Measurements from ENCODE around the gene IFNGR1. TPM values are rescaled to one million over a fixed set of nuclear protein-coding genes. Genes with fewer than 3 reads are reported as not detected.
A peak's percentile ranks its signal among the peaks of the same experiment; 100 is the strongest.

The IFNGR1 gene
- total RNA-seq, 3 donors from 2014 or later (not counting 1 experiment from before 2014, with no cell fraction given), result 77.5 to 128 (median 100) TPM

DNA sequence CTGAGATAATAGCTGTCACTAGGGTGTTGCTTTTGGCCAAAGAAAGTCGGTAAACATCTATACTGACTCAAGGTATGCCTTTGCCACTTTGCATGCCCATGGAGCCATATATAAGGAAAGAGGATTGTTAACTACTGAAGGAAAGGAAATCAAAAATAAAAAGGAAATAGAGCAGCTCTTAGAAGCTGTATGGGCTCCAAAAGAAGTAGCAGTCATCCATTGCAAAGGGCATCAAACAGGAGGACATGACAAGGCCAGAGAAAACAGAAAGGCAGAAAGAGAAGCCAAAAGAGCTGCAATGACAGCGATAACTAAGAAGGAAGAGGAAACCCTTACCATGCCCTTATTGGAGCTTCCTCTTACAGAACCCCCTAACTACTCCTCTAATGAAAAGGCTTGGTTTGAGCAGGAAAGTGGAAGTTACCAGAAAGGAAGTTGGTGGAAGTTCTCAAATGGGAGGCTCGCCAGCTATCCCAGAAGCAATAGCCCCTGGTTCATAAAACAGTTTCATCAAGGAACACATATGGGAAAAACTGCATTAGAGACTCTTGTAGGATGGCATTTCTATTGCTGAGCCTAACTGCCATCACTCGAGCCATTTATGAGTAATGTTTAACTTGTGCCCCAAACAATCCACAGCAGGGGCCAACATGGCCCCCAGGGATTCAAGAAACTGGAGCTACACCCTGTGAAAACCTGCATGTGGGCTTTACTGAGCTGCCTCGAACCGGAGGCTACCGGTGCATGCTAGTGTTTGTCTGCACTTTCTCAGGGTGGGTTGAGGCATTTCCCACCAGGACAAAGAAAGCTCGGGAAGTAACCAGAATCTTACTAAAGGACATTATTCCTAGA, 52.7 kb downstream of the IFNGR1 start:
- Mint-ChIP-seq H3K27me3 (ENCODE audit: low read depth in 2 of 2) (peaks cover 19 to 28% of the 10 kb centered on the region in 2 donors), H3K4me1 (peaks cover 40% of the 10 kb centered on the region in 2 donors), H3K4me3 (peak overlapping the region; percentile 77), H3K27ac (peak overlapping the region in 1 of 2 donors; percentile 53), H3K9me3 (peaks cover 0 to 5% of the 10 kb centered on the region in 2 donors), H3K36me3 (peaks cover 7% of the 10 kb centered on the region)
- WGBS (ENCODE audit: insufficient coverage), result 86% methylated on average over 7 of the region's 8 CpGs
- H3K27ac ChIP-seq (ENCODE audit: low read length), result no peak overlapping the region
- H3K27me3 ChIP-seq (ENCODE audit: control insufficient read depth, insufficient read depth, low read length), result no peaks in the 10 kb centered on the region
- H3K9me3 ChIP-seq (ENCODE audit: control insufficient read depth, insufficient read depth, low read length), result peaks cover 6% of the 10 kb centered on the region
- peaks cover 30% of the 10 kb centered on the region for H3K4me1 ChIP-seq (ENCODE audit: control insufficient read depth, insufficient read depth, low read length)
- no peak for DNase-seq
- ATAC-seq, result no peak
- no peaks in the 10 kb centered on the region for H3K36me3 ChIP-seq (ENCODE audit: control insufficient read depth, insufficient read depth, low read length)
- TF ChIP-seq, protein P1, sequence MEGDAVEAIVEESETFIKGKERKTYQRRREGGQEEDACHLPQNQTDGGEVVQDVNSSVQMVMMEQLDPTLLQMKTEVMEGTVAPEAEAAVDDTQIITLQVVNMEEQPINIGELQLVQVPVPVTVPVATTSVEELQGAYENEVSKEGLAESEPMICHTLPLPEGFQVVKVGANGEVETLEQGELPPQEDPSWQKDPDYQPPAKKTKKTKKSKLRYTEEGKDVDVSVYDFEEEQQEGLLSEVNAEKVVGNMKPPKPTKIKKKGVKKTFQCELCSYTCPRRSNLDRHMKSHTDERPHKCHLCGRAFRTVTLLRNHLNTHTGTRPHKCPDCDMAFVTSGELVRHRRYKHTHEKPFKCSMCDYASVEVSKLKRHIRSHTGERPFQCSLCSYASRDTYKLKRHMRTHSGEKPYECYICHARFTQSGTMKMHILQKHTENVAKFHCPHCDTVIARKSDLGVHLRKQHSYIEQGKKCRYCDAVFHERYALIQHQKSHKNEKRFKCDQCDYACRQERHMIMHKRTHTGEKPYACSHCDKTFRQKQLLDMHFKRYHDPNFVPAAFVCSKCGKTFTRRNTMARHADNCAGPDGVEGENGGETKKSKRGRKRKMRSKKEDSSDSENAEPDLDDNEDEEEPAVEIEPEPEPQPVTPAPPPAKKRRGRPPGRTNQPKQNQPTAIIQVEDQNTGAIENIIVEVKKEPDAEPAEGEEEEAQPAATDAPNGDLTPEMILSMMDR (IDR thresholded peaks at IDR 0.05), result no peak
- intact Hi-C loops (cut with micrococcal nuclease), result loop anchor here (5.0 kb wide), 1 partner anchor 74 kb away; no protein-coding TSS in a partner anchor
- no peak overlapping the region for H3K4me3 ChIP-seq (ENCODE audit: low read length)

DNA sequence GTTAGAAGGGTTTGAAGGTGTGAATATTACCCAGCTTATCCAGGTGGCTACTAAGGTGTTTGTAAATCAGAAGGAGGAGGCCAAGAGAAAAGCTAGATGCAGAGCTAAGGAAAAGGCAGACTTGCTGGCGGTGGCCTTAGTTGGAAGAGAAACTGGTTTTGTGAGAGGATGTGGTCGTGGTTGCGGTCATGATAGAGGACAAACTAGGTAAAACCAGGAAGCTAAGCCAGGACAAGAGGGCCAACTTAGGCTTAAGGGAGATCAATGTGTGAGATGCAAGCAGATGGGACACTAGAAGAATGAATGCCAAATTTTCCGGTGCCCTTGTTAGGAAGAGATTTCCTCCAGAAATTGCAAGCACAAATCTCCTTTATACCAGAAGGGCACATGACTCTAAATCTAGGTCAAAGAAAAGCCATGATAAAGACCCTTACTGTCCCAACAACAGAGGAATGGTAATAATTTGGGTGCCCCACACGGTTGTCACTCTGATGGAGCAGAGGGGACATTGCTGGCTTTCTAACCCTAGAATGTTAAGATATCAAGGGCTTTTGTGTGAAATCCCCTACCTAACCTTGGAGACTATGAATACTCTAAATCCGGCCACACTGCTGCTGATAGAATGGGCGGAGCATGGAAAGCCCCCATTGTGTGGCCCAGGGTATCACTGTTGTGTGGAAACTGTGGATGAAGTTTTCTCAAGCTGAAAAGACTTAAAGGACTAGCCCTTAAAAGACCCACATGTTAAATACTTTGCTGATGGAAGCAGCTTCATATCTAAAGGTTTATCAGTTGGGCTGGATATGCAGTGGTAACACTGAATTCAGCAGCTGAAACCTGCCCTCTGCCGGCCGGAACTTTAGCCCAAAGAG, 53.6 kb downstream of the IFNGR1 start:
- Histone ChIP-seq H3K4me3 (ENCODE audit: low read length) (no peak overlapping the region), H3K27me3 (ENCODE audit: control insufficient read depth, insufficient read depth, low read length) (no peaks in the 10 kb centered on the region), H3K4me1 (ENCODE audit: control insufficient read depth, insufficient read depth, low read length) (peaks cover 27% of the 10 kb centered on the region), H3K36me3 (ENCODE audit: control insufficient read depth, insufficient read depth, low read length) (no peaks in the 10 kb centered on the region), H3K9me3 (ENCODE audit: control insufficient read depth, insufficient read depth, low read length) (peaks cover 6% of the 10 kb centered on the region), H3K27ac (ENCODE audit: low read length) (peak overlapping the region; percentile 5)
- TF ChIP-seq, protein P1 (IDR thresholded peaks at IDR 0.05), result no peak
- H3K36me3 Mint-ChIP-seq, result peaks cover 7% of the 10 kb centered on the region
- 54% methylated on average over 8 of the region's 9 CpGs for WGBS (ENCODE audit: insufficient coverage)
- H3K4me1 Mint-ChIP-seq, result peaks cover 44 to 47% of the 10 kb centered on the region in 2 donors
- DNase-seq, result peak; percentile 38 to 58
- ATAC-seq, result peak; percentile 70 to 82 (median 72)
- peak overlapping the region; percentile 77 for H3K4me3 Mint-ChIP-seq
- peaks cover 22 to 31% of the 10 kb centered on the region in 2 donors for H3K27me3 Mint-ChIP-seq (ENCODE audit: low read depth in 2 of 2)
- H3K9me3 Mint-ChIP-seq, result peaks cover 0 to 5% of the 10 kb centered on the region in 2 donors
- peak overlapping the region; percentile 39 to 53 for H3K27ac Mint-ChIP-seq
- intact Hi-C loops (cut with micrococcal nuclease), result loop anchor here (5.0 kb wide), 1 partner anchor 73 kb away; no protein-coding TSS in a partner anchor

DNA sequence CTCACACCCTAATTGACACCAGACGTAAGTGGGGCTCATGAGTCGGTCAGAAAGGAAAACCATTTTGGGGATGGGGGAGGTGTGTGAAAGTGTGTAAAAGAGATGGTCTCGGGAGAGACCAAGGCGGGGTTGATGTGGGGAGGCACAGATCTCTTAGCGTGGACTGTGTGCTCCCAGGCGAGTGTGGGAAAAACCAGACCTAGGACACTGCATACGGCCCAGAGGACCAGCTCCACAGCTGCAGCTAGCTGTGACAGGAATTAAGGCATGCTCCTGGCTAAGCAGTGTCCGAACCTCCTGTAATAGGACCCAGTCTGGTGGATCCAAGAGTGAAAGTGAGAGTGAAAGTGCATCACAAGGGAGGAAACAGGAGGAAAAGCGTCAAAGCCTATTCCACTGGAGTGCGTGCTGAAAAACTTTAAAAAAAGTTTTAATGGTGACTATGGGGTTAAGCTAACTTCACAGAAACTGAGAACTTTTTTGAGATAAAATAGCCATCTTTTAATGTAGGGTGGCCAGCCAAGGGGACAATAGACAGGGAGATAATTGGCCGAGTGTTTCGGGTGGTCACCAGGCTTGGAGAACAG, 55.4 kb downstream of the IFNGR1 start:
- no peak overlapping the region for H3K4me3 ChIP-seq (ENCODE audit: low read length)
- TF ChIP-seq, protein P1 (IDR thresholded peaks at IDR 0.05), result no peak
- peaks cover 27% of the 10 kb centered on the region for H3K4me1 ChIP-seq (ENCODE audit: control insufficient read depth, insufficient read depth, low read length)
- H3K27me3 Mint-ChIP-seq (ENCODE audit: low read depth in 2 of 2), result peaks cover 28 to 34% of the 10 kb centered on the region in 2 donors
- peaks cover 47 to 50% of the 10 kb centered on the region in 2 donors for H3K4me1 Mint-ChIP-seq
- no peak overlapping the region for H3K27ac Mint-ChIP-seq
- ATAC-seq (no peak), DNase-seq (no peak)
- H3K36me3 ChIP-seq (ENCODE audit: control insufficient read depth, insufficient read depth, low read length), result no peaks in the 10 kb centered on the region
- peaks cover 6% of the 10 kb centered on the region for H3K9me3 ChIP-seq (ENCODE audit: control insufficient read depth, insufficient read depth, low read length)
- peak overlapping the region; percentile 7 for H3K4me3 Mint-ChIP-seq
- peaks cover 7% of the 10 kb centered on the region for H3K36me3 Mint-ChIP-seq
- no peaks in the 10 kb centered on the region for H3K27me3 ChIP-seq (ENCODE audit: control insufficient read depth, insufficient read depth, low read length)
- H3K9me3 Mint-ChIP-seq, result peaks cover 0 to 5% of the 10 kb centered on the region in 2 donors
- 97% methylated on average over 12 of the region's 12 CpGs for WGBS (ENCODE audit: insufficient coverage)
- no peak overlapping the region for H3K27ac ChIP-seq (ENCODE audit: low read length)
- intact Hi-C loops (cut with micrococcal nuclease), result no loop called here
